PC-3 (cell line): ENCODE measurements around the gene HOXB9. TPM values are rescaled to one million over a fixed set of nuclear protein-coding genes. Genes with fewer than 3 reads are reported as not detected.
A peak's percentile ranks its signal among the peaks of the same experiment; 100 is the strongest.

Source experiments
- ATAC-seq: fragments of 200-7000 bp; cut with Tn5 transposase; 2 replicates; pipeline ENCODE4 v1.9.1; 2020; ENCODE audit warnings: mild to moderate bottlenecking, moderate library complexity
- BruUV-seq: library from RNA; stranded (reverse); fragments of 400-500 nt; replicated peaks from 2 replicates; lab custom pipeline; 2021; lab: Mats Ljungman, UMichigan
- CTCF ChIA-PET: fragments of 300-600 bp; sonication (Branson Sonifier 250); formaldehyde crosslinking; loops from one replicate; lab custom pipeline; 2022; ENCODE audit warnings: antibody characterized with exemption; lab: Charles Lee
- POLR2A ChIA-PET: fragments of 300-600 bp; sonication (Branson Sonifier 250); formaldehyde crosslinking; loops from one replicate; lab custom pipeline; 2022; ENCODE audit warnings: antibody characterized with exemption; ENCODE audit not compliant: unreplicated experiment; lab: Charles Lee
- DNase-seq: peaks from one replicate; pipeline ENCODE4 v3.0.0-alpha.2; 2015
- H2AFZ ChIP-seq: fragments of 300-600 bp; sonication (generic); 2 replicates; pipeline ENCODE4 v1.6.0; 2016; ENCODE audit warnings: antibody characterized with exemption, low read length
- H3F3A ChIP-seq: fragments of 300-600 bp; sonication (generic); one replicate; pipeline ENCODE4 v1.6.0; 2017; ENCODE audit warnings: antibody characterized with exemption, low read length, control low read depth, mild to moderate bottlenecking; ENCODE audit not compliant: unreplicated experiment
- H3K27ac ChIP-seq: fragments of 300-600 bp; sonication (generic); 2 replicates; pipeline ENCODE4 v1.5.1; 2016; ENCODE audit warnings: mild to moderate bottlenecking, low read length
- H3K27me3 ChIP-seq: fragments of 300-600 bp; sonication (generic); 2 replicates; pipeline ENCODE4 v1.6.1; 2016; ENCODE audit warnings: low read length, mixed read lengths
- H3K36me3 ChIP-seq: fragments of 300-600 bp; sonication (generic); 2 replicates; pipeline ENCODE4 v1.6.1; 2016; ENCODE audit warnings: low read depth, mixed run types, low read length, mixed read lengths
- H3K4me1 ChIP-seq: fragments of 300-600 bp; sonication (generic); 2 replicates; pipeline ENCODE4 v1.5.1; 2016; ENCODE audit warnings: low read length; ENCODE audit not compliant: insufficient read depth
- H3K4me2 ChIP-seq: fragments of 300-600 bp; sonication (generic); 2 replicates; pipeline ENCODE4 v1.6.0; 2016; ENCODE audit warnings: low read length
- H3K4me3 ChIP-seq: fragments of 300-600 bp; sonication (generic); 2 replicates; pipeline ENCODE4 v1.5.1; 2016; ENCODE audit warnings: mild to moderate bottlenecking, low read length, mixed read lengths
- H3K79me2 ChIP-seq: fragments of 300-600 bp; sonication (generic); 2 replicates; pipeline ENCODE4 v1.6.1; 2017; ENCODE audit warnings: low read length, mixed read lengths
- H3K9ac ChIP-seq: fragments of 300-600 bp; sonication (generic); 2 replicates; pipeline ENCODE4 v1.6.0; 2016; ENCODE audit warnings: mild to moderate bottlenecking, low read length
- H3K9me2 ChIP-seq: fragments of 300-600 bp; sonication (generic); replicated peaks from 2 replicates; pipeline ENCODE4 v1.6.1; 2016; ENCODE audit warnings: mixed run types, low read length, mixed read lengths
- H3K9me3 ChIP-seq: fragments of 300-600 bp; sonication (generic); 2 replicates; pipeline ENCODE4 v1.6.1; 2016; ENCODE audit warnings: low read length, mixed read lengths
- H4K20me1 ChIP-seq: fragments of 300-600 bp; sonication (generic); 2 replicates; pipeline ENCODE4 v1.6.1; 2016; ENCODE audit warnings: low read length, mixed read lengths
- EZH2 ChIP-seq: fragments of 300-600 bp; sonication (generic); IDR thresholded peaks from one replicate; pipeline ENCODE4 v1.6.1; 2017; ENCODE audit warnings: antibody characterized with exemption, mild to moderate bottlenecking, low read length; ENCODE audit not compliant: unreplicated experiment
- EZH2phosphoT487 ChIP-seq: fragments of 300-600 bp; sonication (generic); IDR thresholded peaks from 2 replicates; pipeline ENCODE4 v1.6.1; 2018; ENCODE audit warnings: mild to moderate bottlenecking, antibody characterized with exemption, low read length, borderline replicate concordance
- intact Hi-C: fragments of 100-400 bp; cut with micrococcal nuclease; formaldehyde crosslinking; loops from 2 replicates; pipeline ENCODE4 v1.9.0; 2023
- total RNA-seq: library from RNA; depleted of rRNA; stranded (reverse); fragments of >200 nt; gene quantifications from 2 replicates; pipeline ENCODE4 v1.2.3, GENCODE V29; 2014
- TF ChIP-seq, protein P1 (sequence below): fragments of 300-600 bp; sonication (generic); conservative IDR thresholded peaks from 2 replicates; pipeline ENCODE4 v1.5.1; 2017; ENCODE audit warnings: antibody characterized with exemption, low read depth, mild to moderate bottlenecking, low read length

The HOXB9 gene
- total RNA-seq, 1 experiment from 2014 or later, result 7.0 TPM

DNA sequence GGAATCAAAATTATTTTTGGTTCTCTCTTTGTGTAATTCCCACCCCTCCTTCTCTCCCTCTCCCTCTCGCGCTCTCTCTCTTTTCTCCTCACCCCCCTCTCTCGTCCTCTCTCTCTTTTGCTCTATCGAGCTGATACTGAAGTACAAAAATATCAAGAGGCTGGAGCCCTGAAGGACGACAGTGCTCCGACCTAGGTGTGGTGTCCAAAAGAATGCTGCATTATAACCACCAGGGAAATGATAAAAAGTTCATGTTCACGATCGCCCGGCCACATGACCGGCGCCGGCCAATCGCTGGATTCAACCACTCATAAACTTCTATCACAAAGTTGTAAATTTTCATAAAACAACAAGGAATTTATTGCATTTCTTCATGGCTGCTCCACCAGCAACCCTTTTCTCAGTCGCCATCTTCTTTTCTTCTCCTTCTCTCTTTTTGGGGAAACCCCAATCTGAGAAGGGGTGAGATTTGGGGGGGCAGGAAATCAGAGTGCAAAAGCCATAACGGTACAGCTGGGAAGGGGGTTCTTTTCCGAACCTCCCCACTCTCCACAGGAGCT, 21.3 kb downstream of the HOXB9 start, which contains the start of gene HOXB6:
Gene HOXB6 (minus strand): TSS at position 217 of the 560 bp plus-strand sequence. CDS start 6,836 bp downstream, outside the sequence.
- CTCF ChIA-PET, result interaction anchor here (0.5 kb wide), 1 partner anchor 287 kb away, joined by 3 read pairs; no protein-coding TSS in a partner anchor
- TF ChIP-seq EZH2 (no peak), EZH2phosphoT487 (no peak)
- TF ChIP-seq, protein P1, sequence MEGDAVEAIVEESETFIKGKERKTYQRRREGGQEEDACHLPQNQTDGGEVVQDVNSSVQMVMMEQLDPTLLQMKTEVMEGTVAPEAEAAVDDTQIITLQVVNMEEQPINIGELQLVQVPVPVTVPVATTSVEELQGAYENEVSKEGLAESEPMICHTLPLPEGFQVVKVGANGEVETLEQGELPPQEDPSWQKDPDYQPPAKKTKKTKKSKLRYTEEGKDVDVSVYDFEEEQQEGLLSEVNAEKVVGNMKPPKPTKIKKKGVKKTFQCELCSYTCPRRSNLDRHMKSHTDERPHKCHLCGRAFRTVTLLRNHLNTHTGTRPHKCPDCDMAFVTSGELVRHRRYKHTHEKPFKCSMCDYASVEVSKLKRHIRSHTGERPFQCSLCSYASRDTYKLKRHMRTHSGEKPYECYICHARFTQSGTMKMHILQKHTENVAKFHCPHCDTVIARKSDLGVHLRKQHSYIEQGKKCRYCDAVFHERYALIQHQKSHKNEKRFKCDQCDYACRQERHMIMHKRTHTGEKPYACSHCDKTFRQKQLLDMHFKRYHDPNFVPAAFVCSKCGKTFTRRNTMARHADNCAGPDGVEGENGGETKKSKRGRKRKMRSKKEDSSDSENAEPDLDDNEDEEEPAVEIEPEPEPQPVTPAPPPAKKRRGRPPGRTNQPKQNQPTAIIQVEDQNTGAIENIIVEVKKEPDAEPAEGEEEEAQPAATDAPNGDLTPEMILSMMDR, result no peak
- peak within 1 kb of the TSS; percentile 95 for H3K4me2 ChIP-seq

DNA sequence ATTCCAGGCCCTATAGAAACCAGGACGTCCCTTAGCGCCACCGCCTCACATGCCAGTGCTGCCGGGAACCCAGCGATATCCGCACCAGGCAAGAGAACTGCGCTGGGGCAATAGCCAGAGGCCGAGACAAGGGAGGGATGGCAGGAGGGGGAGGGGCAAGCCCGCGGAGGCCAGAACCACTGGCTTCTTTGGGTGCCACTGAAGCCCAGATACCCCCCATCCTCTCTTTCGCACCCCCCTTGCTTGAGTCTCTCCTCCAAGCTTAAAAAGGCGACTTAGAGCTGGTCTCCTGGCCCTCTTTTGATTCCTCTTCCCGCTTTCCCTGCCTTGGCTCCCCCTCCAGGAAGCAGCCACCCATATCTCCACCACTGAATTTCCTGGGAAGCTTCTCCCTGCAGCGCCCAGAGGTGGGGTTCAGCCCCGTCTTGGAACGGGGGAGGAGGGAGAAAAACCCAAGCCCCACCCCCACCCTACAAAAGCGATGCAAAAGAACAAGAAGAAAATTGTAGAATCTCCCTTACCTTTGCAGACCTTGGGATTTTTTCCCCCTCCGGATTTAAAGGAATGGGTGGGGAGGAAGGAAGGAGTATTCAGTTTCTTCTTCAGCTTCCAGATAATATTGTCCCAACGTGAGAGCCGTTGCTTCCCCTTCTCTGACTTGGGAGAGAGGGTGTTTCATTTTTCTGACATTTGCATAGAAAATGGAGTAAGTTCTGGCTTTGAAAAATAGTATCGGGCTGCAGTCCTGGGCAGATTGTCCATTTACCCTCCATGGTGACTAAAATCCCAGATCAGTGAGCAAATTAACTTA, 22.0 kb downstream of the HOXB9 start:
- H3K9me2 ChIP-seq, result no peaks in the 10 kb centered on the region
- H3K79me2 ChIP-seq, result peaks cover 56% of the 10 kb centered on the region
- ChIA-PET CTCF (interaction anchor here (0.5 to 0.7 kb wide), 2 partner anchors 108 to 191 kb away, joined by 3 to 5 read pairs; no protein-coding TSS in a partner anchor), POLR2A (interaction anchor here (0.5 to 0.6 kb wide), 3 partner anchors 111 to 593 kb away, joined by 3 read pairs; no protein-coding TSS in a partner anchor)
- DNase-seq (peak; percentile 79), ATAC-seq (peak; percentile 61)
- H3K27me3 ChIP-seq, result no peaks in the 10 kb centered on the region
- TF ChIP-seq EZH2phosphoT487 (no peak), EZH2 (no peak)
- TF ChIP-seq, protein P1, result no peak
- no peaks in the 10 kb centered on the region for H3K9me3 ChIP-seq
- peak overlapping the region; percentile 95 for H3K4me2 ChIP-seq
- H3K9ac ChIP-seq, result peak overlapping the region; percentile 69
- H3K27ac ChIP-seq, result peak overlapping the region; percentile 60
- peak overlapping the region; percentile 92 for H2AFZ ChIP-seq
- H3K4me1 ChIP-seq, result peaks cover 23% of the 10 kb centered on the region
- no peaks in the 10 kb centered on the region for H3F3A ChIP-seq
- H4K20me1 ChIP-seq, result peaks cover 21% of the 10 kb centered on the region
- BruUV-seq, result TSS peak; percentile 58
- H3K4me3 ChIP-seq, result peak overlapping the region; percentile 82
- intact Hi-C loops, result no loop called here
- no peaks in the 10 kb centered on the region for H3K36me3 ChIP-seq

More for the DNA sequence above, 21.3 kb downstream of the HOXB9 start, which contains the start of gene HOXB6:
- Histone ChIP-seq H4K20me1 (peaks cover 14% of the 10 kb centered on the region; the same call in 1 of the 2 replicates), H3K36me3 (no peaks in the 10 kb centered on the region), H3K4me1 (peaks cover 21% of the 10 kb centered on the region), H3K9me2 (no peaks in the 10 kb centered on the region), H3K27ac (peak within 1 kb of the TSS; percentile 60), H3K9me3 (no peaks in the 10 kb centered on the region), H3K79me2 (peaks cover 49% of the 10 kb centered on the region), H3F3A (no peaks in the 10 kb centered on the region), H2AFZ (peak within 1 kb of the TSS; percentile 92), H3K9ac (peak within 1 kb of the TSS; percentile 69), H3K4me3 (peak within 1 kb of the TSS; percentile 82), H3K27me3 (no peaks in the 10 kb centered on the region)
- peak; percentile 79 for DNase-seq
- POLR2A ChIA-PET, result interaction anchor here (0.5 kb wide), 1 partner anchor 381 kb away, joined by 3 read pairs; no protein-coding TSS in a partner anchor
- peak; percentile 37 for ATAC-seq
- intact Hi-C loops, result no loop called here
- TSS peak; percentile 68 for BruUV-seq
